ENCODE data around the gene PEX14.
A peak's percentile ranks its signal among the peaks of the same experiment; 100 is the strongest.

The PEX14 gene

GRCh38 chr1:10544239-10544638, 69.5 kb downstream of the PEX14 start:
- Mint-ChIP-seq H3K27ac (no peak overlapping the region), H3K9me3 (no peaks in the 10 kb centered on the region), H3K4me3 (no peak overlapping the region), H3K27me3 (ENCODE audit: low read depth) (no peaks in the 10 kb centered on the region), H3K4me1 (peaks cover 18% of the 10 kb centered on the region), H3K36me3 (ENCODE audit: low read depth) (peaks cover 21% of the 10 kb centered on the region)
- TF ChIP-seq, protein P1, sequence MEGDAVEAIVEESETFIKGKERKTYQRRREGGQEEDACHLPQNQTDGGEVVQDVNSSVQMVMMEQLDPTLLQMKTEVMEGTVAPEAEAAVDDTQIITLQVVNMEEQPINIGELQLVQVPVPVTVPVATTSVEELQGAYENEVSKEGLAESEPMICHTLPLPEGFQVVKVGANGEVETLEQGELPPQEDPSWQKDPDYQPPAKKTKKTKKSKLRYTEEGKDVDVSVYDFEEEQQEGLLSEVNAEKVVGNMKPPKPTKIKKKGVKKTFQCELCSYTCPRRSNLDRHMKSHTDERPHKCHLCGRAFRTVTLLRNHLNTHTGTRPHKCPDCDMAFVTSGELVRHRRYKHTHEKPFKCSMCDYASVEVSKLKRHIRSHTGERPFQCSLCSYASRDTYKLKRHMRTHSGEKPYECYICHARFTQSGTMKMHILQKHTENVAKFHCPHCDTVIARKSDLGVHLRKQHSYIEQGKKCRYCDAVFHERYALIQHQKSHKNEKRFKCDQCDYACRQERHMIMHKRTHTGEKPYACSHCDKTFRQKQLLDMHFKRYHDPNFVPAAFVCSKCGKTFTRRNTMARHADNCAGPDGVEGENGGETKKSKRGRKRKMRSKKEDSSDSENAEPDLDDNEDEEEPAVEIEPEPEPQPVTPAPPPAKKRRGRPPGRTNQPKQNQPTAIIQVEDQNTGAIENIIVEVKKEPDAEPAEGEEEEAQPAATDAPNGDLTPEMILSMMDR (IDR thresholded peaks at IDR 0.05; ENCODE audit: unreplicated experiment in 3 of 3), result no peak

- TF ChIP-seq, protein P1 (IDR thresholded peaks at IDR 0.05; ENCODE audit: unreplicated experiment in 3 of 3), result no peak
- H3K4me3 Mint-ChIP-seq, result no peak overlapping the region
Observed at GRCh38 chr1:10546896-10547295, 72.1 kb downstream of the PEX14 start.

GRCh38 chr1:10549904-10550664, 75.3 kb downstream of the PEX14 start:
- TF ChIP-seq, protein P1 (IDR thresholded peaks at IDR 0.05; ENCODE audit: unreplicated experiment in 3 of 3), result no peak
- no peaks in the 10 kb centered on the region for H3K27me3 Mint-ChIP-seq (ENCODE audit: low read depth)
- H3K36me3 Mint-ChIP-seq (ENCODE audit: low read depth), result peaks cover 3% of the 10 kb centered on the region
- H3K27ac Mint-ChIP-seq, result no peak overlapping the region
- H3K4me3 Mint-ChIP-seq, result no peak overlapping the region
- H3K4me1 Mint-ChIP-seq, result peaks cover 12% of the 10 kb centered on the region
- no peaks in the 10 kb centered on the region for H3K9me3 Mint-ChIP-seq

More at GRCh38 chr1:10546896-10547295, 72.1 kb downstream of the PEX14 start:
- H3K27me3 Mint-ChIP-seq (ENCODE audit: low read depth), result no peaks in the 10 kb centered on the region
- H3K27ac Mint-ChIP-seq, result no peak overlapping the region
- peaks cover 16% of the 10 kb centered on the region for H3K36me3 Mint-ChIP-seq (ENCODE audit: low read depth)
- no peaks in the 10 kb centered on the region for H3K9me3 Mint-ChIP-seq
- no peaks in the 10 kb centered on the region for H3K4me1 Mint-ChIP-seq

- Mint-ChIP-seq H3K27me3 (ENCODE audit: low read depth) (no peaks in the 10 kb centered on the region), H3K36me3 (ENCODE audit: low read depth) (no peaks in the 10 kb centered on the region), H3K4me3 (no peak overlapping the region), H3K4me1 (peaks cover 25% of the 10 kb centered on the region), H3K27ac (no peak overlapping the region), H3K9me3 (no peaks in the 10 kb centered on the region)
- TF ChIP-seq, protein P1 (IDR thresholded peaks at IDR 0.05; ENCODE audit: unreplicated experiment in 3 of 3), result no peak
Observed at GRCh38 chr1:10553118-10553517, 78.4 kb downstream of the PEX14 start.

- Mint-ChIP-seq H3K27ac (peak overlapping the region in 1 of 3 experiments; percentile 59), H3K4me1 (peaks cover 25% of the 10 kb centered on the region), H3K27me3 (ENCODE audit: low read depth) (no peaks in the 10 kb centered on the region), H3K4me3 (no peak overlapping the region), H3K9me3 (no peaks in the 10 kb centered on the region), H3K36me3 (ENCODE audit: low read depth) (peaks cover under 1% of the 10 kb centered on the region)
- TF ChIP-seq, protein P1 (IDR thresholded peaks at IDR 0.05; ENCODE audit: unreplicated experiment in 3 of 3), result no peak
Observed at GRCh38 chr1:10555635-10556429, 81.1 kb downstream of the PEX14 start.
